Left ventricle myocardium inferior (tissue), 1 donor: Measurements from ENCODE around the gene EIF3B. TPM values are rescaled to one million over a fixed set of nuclear protein-coding genes. Genes with fewer than 3 reads are reported as not detected.
A peak's percentile ranks its signal among the peaks of the same experiment; 100 is the strongest.

Source experiments
- DNase-seq: peaks from one replicate; pipeline ENCODE4 v3.0.0-alpha.2; 2020
- H3K27ac ChIP-seq: fragments of 200-600 bp; replicated peaks from 2 replicates; pipeline ENCODE4 v1.8.0; 2021
- H3K27me3 ChIP-seq: fragments of 200-600 bp; 2 replicates; pipeline ENCODE4 v1.8.0; 2021; ENCODE audit warnings: low read depth
- H3K36me3 ChIP-seq: fragments of 200-600 bp; 2 replicates; pipeline ENCODE4 v1.8.0; 2021
- H3K4me1 ChIP-seq: fragments of 200-600 bp; 2 replicates; pipeline ENCODE4 v1.8.0; 2021
- H3K4me3 ChIP-seq: fragments of 200-600 bp; 2 replicates; pipeline ENCODE4 v1.8.0; 2021; ENCODE audit warnings: mild to moderate bottlenecking, moderate library complexity
- H3K9me3 ChIP-seq: fragments of 200-600 bp; replicated peaks from 2 replicates; pipeline ENCODE4 v1.8.0; 2021
- intact Hi-C: fragments of 100-400 bp; cut with micrococcal nuclease; formaldehyde crosslinking; loops from one replicate; pipeline ENCODE4 v1.11.0; 2022
- total RNA-seq: library from RNA; stranded (reverse); fragmentation: NEBNext Ultra II Directional; extraction: Animal tissue kit (Norgen Biotek cat#: 25700); gene quantifications from one replicate; pipeline ENCODE4 v1.2.1, GENCODE V29; 2021
- TF ChIP-seq, protein P1 (sequence below): fragments of 200-600 bp; IDR thresholded peaks from 2 replicates; pipeline ENCODE4 v1.8.0; 2021; ENCODE audit warnings: antibody characterized with exemption, mild to moderate bottlenecking, borderline replicate concordance
- donor health status: DM: no; HTN: yes; CAD: no; lungs with severe emphysema.

EIF3B gene
- total RNA-seq, 1 donor from 2014 or later: 68.9 TPM

DNA sequence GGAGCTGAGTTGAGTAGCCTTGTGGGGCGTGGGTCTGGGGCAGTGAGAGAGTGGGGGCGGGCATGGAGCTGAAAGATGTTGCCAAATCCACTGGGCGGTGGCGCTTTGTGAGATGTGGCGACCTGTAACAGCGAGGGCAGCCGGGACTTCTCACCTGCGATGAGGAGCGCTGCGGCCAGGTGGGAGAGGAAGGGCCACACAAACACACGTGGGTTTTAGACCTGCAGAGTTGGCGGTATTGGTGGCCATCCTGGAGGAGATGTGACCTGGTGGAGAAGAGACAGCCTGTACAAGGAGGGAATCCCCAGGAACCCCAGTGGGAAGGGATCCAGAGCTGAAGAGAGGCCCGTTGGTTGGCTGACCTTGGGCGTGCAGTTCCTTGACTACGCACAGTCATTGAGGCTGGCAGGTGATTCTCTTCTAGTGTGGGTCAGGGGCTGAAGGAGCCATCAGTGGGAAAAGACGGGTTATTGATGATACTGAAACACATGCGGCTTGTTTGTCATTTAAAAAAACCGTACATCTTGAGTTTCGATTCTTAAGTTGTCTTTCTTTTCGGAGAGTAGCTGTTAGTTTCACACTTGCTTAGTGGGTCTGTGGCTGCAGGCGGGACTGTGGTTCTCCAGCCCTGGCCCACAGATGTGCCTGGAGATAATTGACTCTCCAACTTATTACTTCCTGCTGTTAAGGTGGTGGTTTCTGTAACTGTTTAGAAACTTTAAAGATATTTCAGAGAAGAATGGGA, 51.1 kb downstream of the EIF3B start:
- intact Hi-C loops: no loop called here
- Histone ChIP-seq H3K36me3 (no peaks in the 10 kb centered on the region), H3K4me1 (peaks cover 81% of the 10 kb centered on the region), H3K9me3 (no peaks in the 10 kb centered on the region), H3K27me3 (no peaks in the 10 kb centered on the region), H3K27ac (no peak overlapping the region), H3K4me3 (no peak overlapping the region)
- TF ChIP-seq, protein P1, sequence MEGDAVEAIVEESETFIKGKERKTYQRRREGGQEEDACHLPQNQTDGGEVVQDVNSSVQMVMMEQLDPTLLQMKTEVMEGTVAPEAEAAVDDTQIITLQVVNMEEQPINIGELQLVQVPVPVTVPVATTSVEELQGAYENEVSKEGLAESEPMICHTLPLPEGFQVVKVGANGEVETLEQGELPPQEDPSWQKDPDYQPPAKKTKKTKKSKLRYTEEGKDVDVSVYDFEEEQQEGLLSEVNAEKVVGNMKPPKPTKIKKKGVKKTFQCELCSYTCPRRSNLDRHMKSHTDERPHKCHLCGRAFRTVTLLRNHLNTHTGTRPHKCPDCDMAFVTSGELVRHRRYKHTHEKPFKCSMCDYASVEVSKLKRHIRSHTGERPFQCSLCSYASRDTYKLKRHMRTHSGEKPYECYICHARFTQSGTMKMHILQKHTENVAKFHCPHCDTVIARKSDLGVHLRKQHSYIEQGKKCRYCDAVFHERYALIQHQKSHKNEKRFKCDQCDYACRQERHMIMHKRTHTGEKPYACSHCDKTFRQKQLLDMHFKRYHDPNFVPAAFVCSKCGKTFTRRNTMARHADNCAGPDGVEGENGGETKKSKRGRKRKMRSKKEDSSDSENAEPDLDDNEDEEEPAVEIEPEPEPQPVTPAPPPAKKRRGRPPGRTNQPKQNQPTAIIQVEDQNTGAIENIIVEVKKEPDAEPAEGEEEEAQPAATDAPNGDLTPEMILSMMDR: no peak
- DNase-seq: no peak

DNA sequence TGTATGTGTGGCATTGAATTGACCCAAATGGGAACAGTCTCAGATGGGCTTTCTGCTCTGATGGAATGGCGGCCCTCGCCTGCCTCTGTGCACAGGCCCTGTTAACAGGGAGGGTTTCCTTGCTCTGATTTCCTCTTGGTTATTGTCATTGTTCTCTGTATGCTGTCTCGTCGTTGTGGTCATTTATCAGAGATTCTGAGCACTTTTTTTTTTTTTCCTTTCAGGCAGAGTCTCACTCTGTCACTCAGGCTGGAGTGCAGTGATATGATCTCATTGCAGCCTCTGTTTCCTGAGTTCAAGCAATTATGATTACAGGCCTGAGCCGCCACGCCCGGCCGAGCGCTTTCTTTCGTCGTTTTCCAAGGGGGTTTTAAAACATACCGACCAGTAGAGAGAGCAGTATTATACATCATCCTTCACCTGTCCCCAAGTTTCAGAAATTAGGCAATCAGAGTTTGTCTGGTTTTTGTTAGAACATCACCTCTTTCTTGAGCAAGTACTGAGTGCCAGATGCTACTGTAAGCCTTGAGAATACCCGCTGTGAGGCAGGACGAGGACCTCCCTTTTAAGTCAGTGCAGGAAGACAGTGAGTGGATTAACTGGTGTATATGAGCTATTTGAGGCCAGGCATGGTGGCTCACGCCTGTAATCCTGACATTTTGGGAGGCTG, 55.3 kb downstream of the EIF3B start:
- H3K9me3 ChIP-seq: no peaks in the 10 kb centered on the region
- H3K27me3 ChIP-seq: no peaks in the 10 kb centered on the region
- peak overlapping the region; percentile 20 for H3K4me3 ChIP-seq
- intact Hi-C loops: no loop called here
- no peak for DNase-seq
- TF ChIP-seq, protein P1: no peak
- peak overlapping the region; percentile 83 for H3K27ac ChIP-seq
- no peaks in the 10 kb centered on the region for H3K36me3 ChIP-seq
- peaks cover 71% of the 10 kb centered on the region for H3K4me1 ChIP-seq

DNA sequence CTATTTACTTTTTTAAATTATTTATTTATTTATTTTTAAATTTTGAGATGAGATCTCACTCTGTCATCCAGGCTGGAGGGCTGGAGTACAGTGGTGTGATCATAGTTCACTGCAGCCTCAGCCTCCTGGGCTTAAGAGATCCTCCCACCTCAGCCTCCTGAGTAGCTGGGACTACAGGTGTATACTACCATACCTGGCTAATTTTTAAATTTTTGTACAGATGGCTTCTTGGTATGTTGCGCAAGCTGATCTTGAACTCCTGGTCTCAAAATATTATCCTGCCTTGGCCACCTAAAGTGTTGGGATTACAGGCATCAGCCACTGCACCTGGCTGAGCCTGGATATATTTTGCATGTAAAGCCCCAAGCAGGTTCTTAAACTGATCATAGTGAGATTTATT, 56.4 kb downstream of the EIF3B start:
- Histone ChIP-seq H3K27ac (peak overlapping the region; percentile 83), H3K27me3 (no peaks in the 10 kb centered on the region), H3K4me3 (no peak overlapping the region), H3K4me1 (peaks cover 62% of the 10 kb centered on the region), H3K9me3 (no peaks in the 10 kb centered on the region), H3K36me3 (peaks cover 3% of the 10 kb centered on the region)
- TF ChIP-seq, protein P1: no peak
- intact Hi-C loops: no loop called here
- no peak for DNase-seq

DNA sequence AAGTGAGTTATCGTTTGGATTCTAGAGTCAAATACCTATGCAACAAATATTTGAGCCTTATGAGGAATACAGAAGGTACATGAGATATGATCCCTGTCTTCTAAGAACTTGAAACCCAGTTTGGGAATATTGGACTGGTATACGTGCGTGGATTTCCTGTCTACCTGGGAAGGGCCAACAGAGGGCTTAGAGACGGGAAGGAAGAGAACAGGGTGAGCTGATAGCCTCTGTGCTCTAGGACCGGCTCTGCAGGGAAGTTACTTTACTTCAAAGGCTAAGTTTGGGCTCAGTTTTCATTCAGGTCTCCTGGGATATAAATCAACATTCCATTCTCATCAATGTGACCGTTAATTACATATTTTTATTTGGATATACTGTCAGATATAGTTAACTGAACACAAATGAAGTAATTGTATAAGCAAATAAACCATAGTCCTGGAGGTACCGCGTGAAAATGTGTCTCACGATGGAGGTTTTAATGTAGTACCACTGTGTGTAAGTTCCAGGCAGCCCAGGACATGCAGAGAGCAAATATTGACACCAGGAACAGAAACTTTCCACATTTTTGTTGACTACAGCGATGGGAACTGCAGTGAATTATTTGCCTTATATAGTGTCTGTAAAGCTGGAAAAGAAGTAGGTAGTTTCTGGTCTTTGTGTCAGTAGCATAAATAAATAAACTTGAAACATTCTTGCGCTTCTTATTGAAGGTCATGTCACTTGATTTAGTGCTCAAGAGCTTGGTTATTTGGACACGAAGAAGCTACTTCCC, 57.4 kb downstream of the EIF3B start:
- no peaks in the 10 kb centered on the region for H3K27me3 ChIP-seq
- H3K4me1 ChIP-seq: peaks cover 68% of the 10 kb centered on the region
- peak overlapping the region; percentile 83 for H3K27ac ChIP-seq
- H3K4me3 ChIP-seq: no peak overlapping the region
- H3K9me3 ChIP-seq: no peaks in the 10 kb centered on the region
- no peak for DNase-seq
- TF ChIP-seq, protein P1: no peak
- H3K36me3 ChIP-seq: peaks cover 4% of the 10 kb centered on the region
- intact Hi-C loops: no loop called here

DNA sequence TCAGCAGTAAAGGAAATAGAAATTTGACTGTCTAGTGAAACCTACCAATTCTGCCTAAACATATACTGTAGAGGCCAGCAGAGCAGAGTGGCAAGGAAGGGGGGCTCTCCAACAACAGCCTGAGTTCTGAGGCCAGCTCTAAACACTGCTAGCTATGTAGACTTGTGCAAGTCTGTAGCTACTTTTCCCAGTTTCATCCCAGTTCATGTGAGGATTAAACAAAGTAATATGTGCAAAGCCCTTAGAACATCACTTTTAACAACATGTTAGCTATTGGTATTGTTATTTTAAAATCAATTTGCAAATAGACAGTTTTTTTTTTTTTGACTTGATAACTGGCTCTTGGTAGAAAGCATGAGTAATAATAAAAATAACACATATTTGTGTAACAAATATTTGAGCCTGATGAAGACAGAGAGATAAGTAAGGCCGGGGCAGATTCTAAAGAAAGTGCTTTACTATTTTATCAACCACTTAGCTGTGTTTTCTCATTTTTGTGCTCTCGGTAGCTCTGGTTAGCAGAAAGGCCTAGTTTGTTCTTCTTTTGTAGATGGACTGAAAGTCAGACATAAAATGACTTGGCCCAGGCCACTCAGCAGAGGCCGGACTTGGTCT, 58.1 kb downstream of the EIF3B start:
- intact Hi-C loops: no loop called here
- DNase-seq: no peak
- H3K27me3 ChIP-seq: no peaks in the 10 kb centered on the region
- peaks cover 64% of the 10 kb centered on the region for H3K4me1 ChIP-seq
- H3K9me3 ChIP-seq: no peaks in the 10 kb centered on the region
- no peak overlapping the region for H3K4me3 ChIP-seq
- H3K27ac ChIP-seq: peak overlapping the region; percentile 83
- peaks cover 4% of the 10 kb centered on the region for H3K36me3 ChIP-seq
- TF ChIP-seq, protein P1: no peak
